Smooth muscle cell (in vitro differentiated cells): ENCODE results near the gene COL26A1. TPM values are rescaled to one million over a fixed set of nuclear protein-coding genes. Genes with fewer than 3 reads are reported as not detected.
"Not testable (repeated sequence)": the region's sequence is repeated elsewhere in the genome, so short reads cannot be mapped to it uniquely, and the experiment has no call there.

ENCODE experiments used
- DNase-seq: peaks from one replicate; lab custom pipeline; 2025; ENCODE audit not compliant: unreplicated experiment; lab: John Stamatoyannopoulos, UW
- H2AFZ ChIP-seq: fragments of 200-600 bp; sonication (generic); 2 replicates; pipeline ENCODE4 v1.6.0; 2016; ENCODE audit warnings: antibody characterized with exemption, low read depth, mild to moderate bottlenecking
- H3F3A ChIP-seq: fragments of 200-600 bp; sonication (generic); 2 replicates; pipeline ENCODE4 v1.6.0; 2017; ENCODE audit warnings: antibody characterized with exemption, low read depth
- H3K27ac ChIP-seq: fragments of 200-600 bp; sonication (generic); 2 replicates; pipeline ENCODE4 v1.5.1; 2016; ENCODE audit warnings: low read depth, mild to moderate bottlenecking
- H3K27me3 ChIP-seq: fragments of 200-600 bp; sonication (generic); 2 replicates; pipeline ENCODE4 v1.6.1; 2016; ENCODE audit warnings: low read depth, mild to moderate bottlenecking
- H3K36me3 ChIP-seq: fragments of 200-600 bp; sonication (generic); 2 replicates; pipeline ENCODE4 v1.5.1; 2016; ENCODE audit warnings: low read depth
- H3K4me1 ChIP-seq: fragments of 200-600 bp; sonication (generic); 2 replicates; pipeline ENCODE4 v1.5.1; 2016; ENCODE audit warnings: low read depth
- H3K4me2 ChIP-seq: fragments of 200-600 bp; sonication (generic); 2 replicates; pipeline ENCODE4 v1.6.0; 2016; ENCODE audit warnings: mild to moderate bottlenecking
- H3K4me3 ChIP-seq: fragments of 200-600 bp; sonication (generic); 2 replicates; pipeline ENCODE4 v1.5.1; 2016; ENCODE audit warnings: mild to moderate bottlenecking
- H3K79me2 ChIP-seq: fragments of 200-600 bp; sonication (generic); 2 replicates; pipeline ENCODE4 v1.6.0; 2016; ENCODE audit warnings: low read depth, mild to moderate bottlenecking
- H3K9ac ChIP-seq: fragments of 200-600 bp; sonication (generic); 2 replicates; pipeline ENCODE4 v1.6.0; 2016; ENCODE audit warnings: low read depth
- H3K9me3 ChIP-seq: fragments of 200-600 bp; sonication (generic); replicated peaks from 2 replicates; pipeline ENCODE4 v1.5.1; 2016; ENCODE audit warnings: low read depth
- H4K20me1 ChIP-seq: fragments of 200-600 bp; sonication (generic); 2 replicates; pipeline ENCODE4 v1.6.0; 2016; ENCODE audit warnings: low read depth
- CTCF ChIP-seq: fragments of 200-600 bp; sonication (generic); IDR thresholded peaks from 2 replicates; pipeline ENCODE4 v1.5.1; 2017; ENCODE audit warnings: borderline replicate concordance, mild to moderate bottlenecking, antibody characterized with exemption; ENCODE audit not compliant: insufficient read depth, poor library complexity, severe bottlenecking
- WGBS: methylation state at CpG from one replicate; pipeline ENCODE4 v1.1.7; 2016; ENCODE audit warnings: low lambda C conversion rate; 5-methylcytosine and 5-hydroxymethylcytosine counted together
- polyA plus RNA-seq: library from polyadenylated mRNA; unstranded; fragments of >200 nt; fragmentation: Nextera tagmentation; extraction: Ambion mirVana; gene quantifications from 2 replicates; pipeline ENCODE4 v1.2.1, GENCODE V29; 2016
- total RNA-seq: library from RNA; depleted of rRNA; stranded (reverse); fragments of >200 nt; gene quantifications from 2 replicates; pipeline ENCODE4 v1.2.3, GENCODE V29; 2014

Gene COL26A1
- total and polyA plus RNA-seq, 2 experiments from 2014 or later = 4.9 to 13.2 TPM

DNA sequence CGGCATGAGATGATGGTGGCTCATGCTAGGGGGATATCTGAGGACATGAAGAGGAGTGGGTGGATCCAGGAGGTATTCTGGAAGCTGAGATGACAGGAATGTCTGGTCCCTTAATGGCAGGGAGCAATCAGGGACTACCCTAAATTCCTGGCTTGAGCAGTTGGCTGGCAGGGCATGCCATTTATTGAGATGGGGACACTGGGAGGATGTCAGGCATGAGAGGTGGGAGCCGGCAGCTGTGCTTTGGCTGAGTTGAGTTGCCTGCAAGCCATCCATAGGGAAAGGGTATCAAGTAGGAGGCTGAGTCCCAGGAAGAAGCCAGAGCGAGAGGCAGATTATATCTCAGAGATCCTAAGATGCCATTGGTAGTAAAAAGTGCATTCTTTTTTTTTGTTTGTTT lies 69.6 kb downstream of the COL26A1 start:
- 90% methylated on average over 3 of the region's 3 CpGs for WGBS
- no peak overlapping the region for H3K27ac ChIP-seq
- no peak overlapping the region for H3K4me3 ChIP-seq
- H3F3A ChIP-seq = no peaks in the 10 kb centered on the region
- DNase-seq = no peak
- no peaks in the 10 kb centered on the region for H3K27me3 ChIP-seq
- H3K9me3 ChIP-seq = no peaks in the 10 kb centered on the region
- no peak overlapping the region for H3K4me2 ChIP-seq
- no peaks in the 10 kb centered on the region for H3K4me1 ChIP-seq
- no peak overlapping the region for H2AFZ ChIP-seq
- H4K20me1 ChIP-seq = no peaks in the 10 kb centered on the region
- no peak overlapping the region for H3K9ac ChIP-seq
- no peaks in the 10 kb centered on the region for H3K79me2 ChIP-seq
- H3K36me3 ChIP-seq = no peaks in the 10 kb centered on the region
- TF ChIP-seq CTCF = no peak

GRCh38 chr7:101433688-101434087 lies 71.0 kb downstream of the COL26A1 start:
- Histone ChIP-seq H3K9ac (no peak overlapping the region), H3K4me3 (no peak overlapping the region), H2AFZ (no peak overlapping the region), H3K27me3 (no peaks in the 10 kb centered on the region), H3K36me3 (no peaks in the 10 kb centered on the region), H3F3A (no peaks in the 10 kb centered on the region), H3K4me1 (no peaks in the 10 kb centered on the region), H3K4me2 (no peak overlapping the region), H3K27ac (no peak overlapping the region), H3K9me3 (no peaks in the 10 kb centered on the region), H3K79me2 (no peaks in the 10 kb centered on the region), H4K20me1 (no peaks in the 10 kb centered on the region)
- TF ChIP-seq CTCF = no peak
- 88% methylated on average over 4 of the region's 4 CpGs for WGBS
- no peak for DNase-seq

DNA sequence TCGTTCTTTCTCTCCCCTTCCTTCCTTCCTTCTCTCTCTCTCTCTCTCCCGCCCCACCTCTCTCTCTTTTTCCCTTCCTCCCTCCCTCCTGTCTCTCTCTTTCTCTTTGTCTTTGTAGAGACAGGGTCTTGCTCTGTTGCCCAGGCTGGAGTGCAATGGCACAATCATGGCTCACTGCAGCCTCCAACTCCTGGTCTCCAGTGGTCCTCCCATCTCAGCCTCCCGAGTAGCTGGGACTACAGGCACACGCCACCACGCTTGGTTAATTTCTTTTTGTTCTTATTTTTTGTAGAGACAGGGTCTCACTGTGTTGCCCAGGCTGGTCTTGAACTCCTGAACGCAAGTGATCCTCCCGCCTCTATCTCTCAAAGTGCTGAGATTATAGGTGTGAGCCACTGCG lies 71.5 kb downstream of the COL26A1 start:
- not testable (repeated sequence) for H3K27me3 ChIP-seq, H2AFZ ChIP-seq, H4K20me1 ChIP-seq, H3K36me3 ChIP-seq, H3K9ac ChIP-seq, H3K4me2 ChIP-seq, H3K4me3 ChIP-seq, DNase-seq, H3K9me3 ChIP-seq, H3K79me2 ChIP-seq, H3K4me1 ChIP-seq, H3F3A ChIP-seq, H3K27ac ChIP-seq
- 86% methylated on average over 7 of the region's 8 CpGs for WGBS

DNA sequence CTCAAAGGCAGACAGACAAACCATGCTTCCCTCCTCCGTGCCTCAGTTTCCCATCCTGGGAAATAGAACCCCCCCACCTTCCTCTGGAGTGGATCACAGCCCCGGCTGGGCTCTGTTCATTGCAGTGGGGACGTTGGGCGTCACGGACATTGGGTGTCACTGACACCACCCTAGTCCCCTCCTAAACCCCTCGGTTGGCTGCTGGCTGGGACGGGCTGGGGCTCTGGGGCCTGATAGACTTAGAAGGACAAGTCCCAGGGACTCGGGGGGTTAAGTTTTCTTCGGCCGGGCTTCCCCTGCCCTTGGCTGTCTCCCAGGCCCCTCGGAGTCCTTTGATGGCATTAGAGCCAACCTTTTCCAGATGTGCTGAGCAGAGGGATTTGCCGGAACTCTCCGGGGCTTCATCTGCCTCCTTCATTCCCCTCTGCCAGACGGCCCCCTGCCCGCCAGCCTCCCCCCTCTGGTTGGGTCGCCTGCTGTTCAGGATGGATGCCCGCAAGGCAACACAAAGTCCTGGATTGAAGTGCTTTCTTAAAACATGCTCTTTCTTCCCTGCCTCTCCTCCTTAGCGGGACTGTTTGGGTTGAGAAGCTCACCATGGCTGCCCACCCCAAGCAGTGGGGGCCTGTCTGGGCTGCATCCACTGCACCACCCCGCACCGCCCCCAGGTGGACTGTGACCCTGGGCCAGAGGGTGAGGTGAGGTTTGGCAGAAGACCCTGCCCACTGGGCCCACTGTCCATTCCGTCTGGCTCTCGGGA lies 73.0 kb downstream of the COL26A1 start:
- Histone ChIP-seq H3K27ac (no peak overlapping the region), H3K36me3 (no peaks in the 10 kb centered on the region), H2AFZ (no peak overlapping the region), H3K4me1 (no peaks in the 10 kb centered on the region), H3K4me3 (no peak overlapping the region), H3K27me3 (no peaks in the 10 kb centered on the region), H3K4me2 (no peak overlapping the region), H3F3A (no peaks in the 10 kb centered on the region), H4K20me1 (no peaks in the 10 kb centered on the region), H3K9ac (no peak overlapping the region), H3K79me2 (no peaks in the 10 kb centered on the region), H3K9me3 (no peaks in the 10 kb centered on the region)
- TF ChIP-seq CTCF = no peak
- WGBS = 70% methylated on average over 22 of the region's 22 CpGs
- DNase-seq = no peak
